NCI-H128 (cell line): ENCODE measurements around the gene PGD.
"Not testable (repeated sequence)": the region's sequence is repeated elsewhere in the genome, so short reads cannot be mapped to it uniquely, and the experiment has no call there.

Experiments
- DNase-seq: peaks from one replicate; lab custom pipeline; 2025; ENCODE audit not compliant: unreplicated experiment; lab: John Stamatoyannopoulos, UW

Gene PGD

DNA sequence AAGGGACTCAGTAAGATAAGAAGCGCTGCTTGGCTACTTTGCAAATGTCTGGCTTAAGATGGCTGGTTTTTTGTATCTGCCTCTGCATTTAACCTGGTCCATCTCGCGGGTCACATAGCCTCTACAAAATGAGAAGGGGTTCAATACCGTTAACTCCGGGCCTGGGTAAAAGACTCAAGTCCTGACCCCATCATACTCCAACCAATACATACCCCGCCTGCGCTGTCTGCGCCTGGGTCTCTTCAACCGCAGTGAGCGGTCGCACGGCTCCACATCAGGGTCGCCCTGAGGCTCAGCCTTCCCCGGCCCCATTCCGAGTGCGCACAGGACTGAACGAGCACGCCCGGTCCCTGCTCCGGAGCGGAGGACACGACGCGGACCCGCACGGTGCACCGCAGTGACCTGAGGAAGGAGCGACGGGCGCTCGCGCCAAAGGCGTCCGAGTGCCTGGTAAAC is 558 bp upstream of the PGD start:
- DNase-seq = no peak

GRCh38 chr1:10399444-10399941 is 629 bp downstream of the PGD start:
- no peak for DNase-seq

DNA sequence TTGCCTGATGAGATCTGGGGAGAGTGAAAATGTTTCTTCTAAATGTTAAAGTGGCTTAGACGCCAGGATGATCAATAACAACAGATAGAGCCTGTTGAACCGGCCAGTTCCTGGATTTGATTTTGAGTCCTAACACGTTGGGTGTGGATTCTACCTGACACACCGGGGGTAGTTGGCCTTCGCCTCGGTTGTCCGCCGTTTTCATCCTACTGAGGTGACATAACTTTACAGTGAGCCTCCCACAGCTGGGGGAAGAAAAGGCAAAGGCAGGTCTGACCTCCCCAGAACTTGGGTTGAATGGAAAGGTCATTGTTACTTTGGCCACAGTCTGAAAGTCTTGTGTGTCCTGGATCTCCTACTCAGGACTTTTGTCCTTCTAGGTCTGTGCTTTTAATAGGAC is 1.1 kb downstream of the PGD start:
- no peak for DNase-seq

- DNase-seq = no peak
Observed at GRCh38 chr1:10401281-10401680, 2.4 kb downstream of the PGD start.

GRCh38 chr1:10402729-10403274 is 3.9 kb downstream of the PGD start:
- no peak for DNase-seq

- DNase-seq = no peak
Observed at GRCh38 chr1:10407201-10407600, 8.3 kb downstream of the PGD start.

- DNase-seq = no peak
Observed at GRCh38 chr1:10415211-10415930, 16.5 kb downstream of the PGD start.

GRCh38 chr1:10415967-10416366 is 17.1 kb downstream of the PGD start:
- DNase-seq = not testable (repeated sequence)

- not testable (repeated sequence) for DNase-seq
Observed at GRCh38 chr1:10418741-10419140, 19.9 kb downstream of the PGD start.

DNA sequence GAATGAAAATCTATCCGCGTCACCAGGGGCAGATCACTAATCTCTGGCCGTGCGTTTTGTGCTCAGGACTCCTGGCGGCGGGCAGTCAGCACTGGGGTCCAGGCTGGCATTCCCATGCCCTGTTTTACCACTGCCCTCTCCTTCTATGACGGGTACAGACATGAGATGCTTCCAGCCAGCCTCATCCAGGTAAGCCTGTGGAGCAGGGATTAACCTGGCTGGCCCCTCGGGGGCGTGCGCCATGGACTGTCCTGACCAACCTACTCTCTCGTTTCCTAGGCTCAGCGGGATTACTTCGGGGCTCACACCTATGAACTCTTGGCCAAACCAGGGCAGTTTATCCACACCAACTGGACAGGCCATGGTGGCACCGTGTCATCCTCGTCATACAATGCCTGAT is 20.5 kb downstream of the PGD start:
- DNase-seq = no peak

DNA sequence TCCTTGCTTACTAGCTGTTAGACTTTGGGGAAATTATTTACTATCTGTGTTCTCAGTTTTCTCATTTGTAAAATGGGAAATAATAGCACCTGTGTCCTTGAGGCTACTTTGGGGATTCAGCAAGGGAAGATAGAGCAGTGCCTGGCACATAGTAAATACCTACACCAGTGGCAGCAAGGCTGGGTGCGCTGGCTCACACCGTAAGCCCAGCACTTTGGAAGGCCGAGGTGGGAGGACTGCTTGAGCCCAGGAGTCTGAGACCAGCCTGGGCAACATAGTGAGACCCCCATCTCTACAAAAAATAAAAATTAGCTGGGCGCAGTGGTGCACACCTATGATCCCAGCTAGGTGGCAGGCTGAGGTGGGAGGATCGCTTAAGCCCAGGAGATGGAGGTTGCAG is 22.8 kb downstream of the PGD start:
- DNase-seq = no peak

DNA sequence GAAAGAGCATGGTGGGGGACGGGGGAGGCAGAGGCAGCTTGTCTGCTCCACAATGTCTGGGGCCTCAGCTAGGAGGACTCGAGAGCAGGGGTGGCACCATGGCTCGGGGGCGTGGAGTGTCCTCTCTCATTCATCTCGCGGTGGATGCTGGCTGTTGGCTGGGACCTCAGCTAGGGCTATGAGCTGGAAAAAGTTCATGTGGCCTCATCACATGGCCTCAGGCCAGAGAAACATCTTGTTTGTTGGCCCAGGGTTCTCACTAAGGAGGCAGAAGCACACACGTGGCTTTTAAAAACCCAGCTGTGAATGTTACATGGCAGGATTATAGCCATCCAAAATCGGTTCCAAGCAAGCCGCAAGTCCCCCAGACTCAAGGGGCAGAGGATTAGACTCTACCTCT is 25.2 kb downstream of the PGD start:
- no peak for DNase-seq

- DNase-seq = no peak
Observed at GRCh38 chr1:10424651-10425050, 25.8 kb downstream of the PGD start.

- not testable (repeated sequence) for DNase-seq
Observed at GRCh38 chr1:10425826-10426534, 27.1 kb downstream of the PGD start.

DNA sequence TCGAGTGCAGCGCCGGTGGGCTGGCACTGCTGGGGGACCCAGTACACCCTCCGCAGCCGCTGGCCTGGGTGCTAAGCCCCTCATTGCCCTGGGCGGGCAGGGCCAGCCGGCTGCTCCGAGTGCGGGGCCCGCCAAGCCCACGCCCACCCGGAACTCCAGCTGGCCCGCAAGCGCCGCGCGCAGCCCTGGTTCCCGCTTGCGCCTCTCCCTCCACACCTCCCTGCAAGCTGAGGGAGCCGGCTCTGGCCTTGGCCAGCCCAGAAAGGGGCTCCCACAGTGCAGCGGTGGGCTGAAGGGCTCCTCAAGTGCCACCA is 27.6 kb downstream of the PGD start:
- not testable (repeated sequence) for DNase-seq

DNA sequence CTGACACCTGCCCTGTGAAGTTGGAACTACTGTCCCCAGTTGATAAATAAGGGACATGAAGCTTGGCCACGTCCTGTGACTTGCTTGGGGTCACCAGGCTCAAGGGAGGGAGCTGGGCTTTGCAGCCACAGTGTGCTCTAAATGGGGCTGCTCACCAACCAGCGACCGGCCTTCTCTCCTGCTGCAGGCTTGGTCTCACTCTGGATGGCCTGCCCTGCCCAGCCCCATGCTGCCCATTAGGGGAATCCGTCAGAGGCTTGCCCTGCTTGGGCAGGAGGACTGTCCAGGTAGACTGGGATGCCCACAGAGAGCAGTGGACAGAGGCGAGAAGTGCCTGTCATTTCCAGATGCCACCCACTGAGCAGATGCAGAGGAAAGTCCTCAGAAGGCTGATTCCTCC is 30.1 kb downstream of the PGD start:
- no peak for DNase-seq

DNA sequence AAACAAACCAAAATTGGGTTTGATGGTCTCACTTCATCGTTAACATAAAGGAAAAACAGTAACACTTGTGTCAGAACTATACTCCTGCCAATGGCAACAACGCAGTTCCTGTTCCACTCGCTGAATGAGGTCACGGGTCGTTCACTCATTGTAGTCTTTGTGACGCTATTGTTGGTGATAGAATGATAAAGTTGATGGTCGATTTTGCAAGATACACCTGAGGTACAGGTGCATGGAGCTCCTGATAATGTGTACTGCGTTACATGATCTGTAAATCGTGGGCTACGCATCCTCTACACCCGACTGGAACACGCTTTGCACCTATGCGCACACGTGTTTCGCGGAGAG is 31.0 kb downstream of the PGD start:
- no peak for DNase-seq

GRCh38 chr1:10430216-10431069 is 31.6 kb downstream of the PGD start, which contains the start of gene CENPS:
Gene CENPS, plus strand, starts transcription at chr1:10430433. Its CDS starts 85 bp downstream, at chr1:10430518.
- peak; percentile 84 for DNase-seq

- no peak for DNase-seq
Observed at GRCh38 chr1:10431070-10431730, 32.3 kb downstream of the PGD start.

GRCh38 chr1:10432910-10433700 is 34.2 kb downstream of the PGD start:
- DNase-seq = no peak
